ENCODE data around the gene EPHA6. TPM values are rescaled to one million over a fixed set of nuclear protein-coding genes. Genes with fewer than 3 reads are reported as not detected.

Gene EPHA6
- total and polyA plus RNA-seq, 2 experiments from 2014 or later = not detected

DNA sequence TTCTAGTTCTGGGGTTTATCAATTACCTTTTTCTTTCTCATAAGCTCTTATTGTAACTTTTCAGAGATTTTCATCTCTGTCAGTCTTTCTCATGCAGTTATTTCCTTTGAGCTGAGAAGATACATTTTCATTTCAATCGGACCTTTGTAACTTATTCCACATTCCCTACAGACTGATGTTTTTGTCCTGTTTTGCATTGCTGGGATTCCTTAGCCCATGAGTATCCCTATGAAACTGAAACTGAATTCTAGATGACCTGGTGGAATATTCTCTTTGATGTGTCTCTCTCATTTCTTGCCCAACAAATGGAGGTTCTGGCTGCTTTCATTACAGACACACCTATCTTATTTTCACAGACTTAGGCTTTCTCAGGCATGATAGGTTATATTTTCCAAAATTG lies 10.5 kb upstream of the EPHA6 start:
- H2AFZ ChIP-seq = no peak overlapping the region
- TF ChIP-seq EZH2phosphoT487 (IDR thresholded peaks at IDR 0.05; ENCODE audit: insufficient read depth, low read depth) (no peak), EZH2 (IDR thresholded peaks at IDR 0.05; ENCODE audit: insufficient read depth, poor library complexity, severe bottlenecking) (no peak)
- WGBS, 2 experiments (ENCODE audit: low coverage in 1 of 2, low lambda C conversion rate in 2 of 2, missing lambda C conversion rate in 2 of 2) = 24 to 33% methylated on average over 1 of the region's 1 CpG

DNA sequence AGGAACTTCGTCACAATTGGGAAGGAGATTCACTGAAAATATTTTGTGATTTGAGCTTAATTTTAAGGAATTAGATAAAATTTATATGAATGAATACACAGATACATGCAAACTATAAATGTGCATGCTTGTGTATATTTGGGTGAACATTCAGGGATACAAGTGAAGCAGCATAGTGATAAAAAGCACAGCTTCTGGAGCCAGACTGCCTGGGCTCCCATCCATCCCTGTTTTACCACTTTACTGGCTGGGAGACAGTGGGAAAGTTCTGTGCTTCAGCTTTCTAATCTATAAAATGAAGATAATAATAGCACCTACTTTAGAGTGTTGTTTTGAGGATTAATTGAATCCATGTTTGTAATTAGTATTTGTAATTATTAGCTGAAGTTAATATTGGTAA lies 8.1 kb upstream of the EPHA6 start:
- Histone ChIP-seq H3K4me2 (ENCODE audit: unreplicated experiment) (no peak overlapping the region), H4K20me1 (ENCODE audit: insufficient read depth) (no peaks in the 10 kb centered on the region), H3F3A (ENCODE audit: insufficient read depth) (no peaks in the 10 kb centered on the region), H3K9ac (no peak overlapping the region), H3K36me3 (ENCODE audit: low read depth) (no peaks in the 10 kb centered on the region), H3K4me1 (ENCODE audit: insufficient read depth) (no peaks in the 10 kb centered on the region), H3K27ac (no peak overlapping the region), H3K4me3 (no peak overlapping the region), H3K27me3 (replicated peaks; ENCODE audit: insufficient read depth) (0 out of 2 replicates have a peak, but pooled peaks cover 1% of the 10 kb centered on the region), H2AFZ (no peak overlapping the region), H3K9me2 (ENCODE audit: insufficient read depth) (no peaks in the 10 kb centered on the region), H3K79me2 (ENCODE audit: insufficient read depth) (no peaks in the 10 kb centered on the region), H3K9me3 (ENCODE audit: low read depth) (no peaks in the 10 kb centered on the region)
- in situ Hi-C loops (cut with MboI) = no loop called here
- no peak for DNase-seq
- 5 to 19% methylated on average over 1 of the region's 1 CpG for WGBS, 2 experiments (ENCODE audit: low coverage in 1 of 2, low lambda C conversion rate in 2 of 2, missing lambda C conversion rate in 2 of 2)
- TF ChIP-seq EZH2 (IDR thresholded peaks at IDR 0.05; ENCODE audit: insufficient read depth, poor library complexity, severe bottlenecking) (no peak), EZH2phosphoT487 (IDR thresholded peaks at IDR 0.05; ENCODE audit: insufficient read depth, low read depth) (no peak)

More for the DNA sequence above, 10.5 kb upstream of the EPHA6 start:
- Histone ChIP-seq H3K4me2 (ENCODE audit: unreplicated experiment) (no peak overlapping the region), H3K9ac (no peak overlapping the region), H3K36me3 (ENCODE audit: low read depth) (no peaks in the 10 kb centered on the region), H3K9me3 (ENCODE audit: low read depth) (no peaks in the 10 kb centered on the region), H3K9me2 (ENCODE audit: insufficient read depth) (no peaks in the 10 kb centered on the region), H3K27ac (no peak overlapping the region), H4K20me1 (ENCODE audit: insufficient read depth) (no peaks in the 10 kb centered on the region), H3F3A (ENCODE audit: insufficient read depth) (no peaks in the 10 kb centered on the region), H3K4me3 (no peak overlapping the region), H3K79me2 (ENCODE audit: insufficient read depth) (no peaks in the 10 kb centered on the region), H3K27me3 (replicated peaks; ENCODE audit: insufficient read depth) (no peaks in the 10 kb centered on the region), H3K4me1 (ENCODE audit: insufficient read depth) (no peaks in the 10 kb centered on the region)
- DNase-seq = no peak
- in situ Hi-C loops (cut with MboI) = no loop called here

DNA sequence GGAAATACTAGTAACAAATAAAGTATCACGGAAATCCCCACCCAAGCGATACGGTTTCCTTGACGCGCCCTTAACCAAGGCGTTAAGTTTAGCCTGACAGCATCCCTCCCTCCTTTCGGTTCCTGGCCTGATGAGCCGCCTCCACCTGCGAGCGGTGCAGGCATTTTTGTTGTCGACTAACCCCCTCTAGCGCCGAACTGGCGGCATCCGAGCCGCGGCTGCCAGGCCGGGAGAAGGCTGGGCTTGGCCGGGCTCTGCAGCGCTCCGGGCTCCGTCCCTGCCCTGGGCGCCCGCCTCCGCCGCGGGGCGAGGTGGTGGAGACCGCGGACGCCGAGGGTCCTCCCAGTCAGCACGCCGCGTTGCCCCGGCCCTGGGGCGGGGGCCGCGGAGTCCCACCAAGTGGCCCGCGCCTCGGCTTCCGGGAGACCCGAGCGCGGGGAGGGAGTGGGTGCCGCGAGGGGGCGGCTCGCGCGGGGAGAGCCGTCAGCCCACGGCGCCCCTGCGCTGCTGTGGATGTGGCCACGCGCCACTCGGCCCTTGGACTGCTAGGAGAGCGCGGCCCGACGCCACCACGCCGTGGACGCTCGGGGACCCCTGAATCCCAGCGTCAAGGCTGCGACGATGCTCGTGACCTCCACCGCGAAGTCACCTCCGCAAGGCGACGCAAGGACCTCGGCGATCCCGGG lies 1.1 kb upstream of the EPHA6 start:
- peak overlapping the region; percentile 74 for H3K4me3 ChIP-seq
- peak; percentile 81 for DNase-seq
- H3K9ac ChIP-seq = no peak overlapping the region
- no peaks in the 10 kb centered on the region for H3K79me2 ChIP-seq (ENCODE audit: insufficient read depth)
- 2 to 3% methylated on average over 53 to 75 of the region's 79 CpGs for WGBS, 2 experiments (ENCODE audit: low coverage in 1 of 2, low lambda C conversion rate in 2 of 2, missing lambda C conversion rate in 2 of 2)
- TF ChIP-seq EZH2 (IDR thresholded peaks at IDR 0.05; ENCODE audit: insufficient read depth, poor library complexity, severe bottlenecking) (no peak), EZH2phosphoT487 (IDR thresholded peaks at IDR 0.05; ENCODE audit: insufficient read depth, low read depth) (no peak)
- H3K9me3 ChIP-seq (ENCODE audit: low read depth) = no peaks in the 10 kb centered on the region
- no peaks in the 10 kb centered on the region for H3F3A ChIP-seq (ENCODE audit: insufficient read depth)
- H2AFZ ChIP-seq = peak overlapping the region; percentile 85
- no peak overlapping the region for H3K27ac ChIP-seq
- no peaks in the 10 kb centered on the region for H3K4me1 ChIP-seq (ENCODE audit: insufficient read depth)
- H3K4me2 ChIP-seq (ENCODE audit: unreplicated experiment) = peak overlapping the region; percentile 87
- no peaks in the 10 kb centered on the region for H4K20me1 ChIP-seq (ENCODE audit: insufficient read depth)
- in situ Hi-C loops (cut with MboI) = no loop called here
- H3K36me3 ChIP-seq (ENCODE audit: low read depth) = no peaks in the 10 kb centered on the region
- H3K27me3 ChIP-seq (replicated peaks; ENCODE audit: insufficient read depth) = peaks cover 21% of the 10 kb centered on the region
- H3K9me2 ChIP-seq (ENCODE audit: insufficient read depth) = no peaks in the 10 kb centered on the region

DNA sequence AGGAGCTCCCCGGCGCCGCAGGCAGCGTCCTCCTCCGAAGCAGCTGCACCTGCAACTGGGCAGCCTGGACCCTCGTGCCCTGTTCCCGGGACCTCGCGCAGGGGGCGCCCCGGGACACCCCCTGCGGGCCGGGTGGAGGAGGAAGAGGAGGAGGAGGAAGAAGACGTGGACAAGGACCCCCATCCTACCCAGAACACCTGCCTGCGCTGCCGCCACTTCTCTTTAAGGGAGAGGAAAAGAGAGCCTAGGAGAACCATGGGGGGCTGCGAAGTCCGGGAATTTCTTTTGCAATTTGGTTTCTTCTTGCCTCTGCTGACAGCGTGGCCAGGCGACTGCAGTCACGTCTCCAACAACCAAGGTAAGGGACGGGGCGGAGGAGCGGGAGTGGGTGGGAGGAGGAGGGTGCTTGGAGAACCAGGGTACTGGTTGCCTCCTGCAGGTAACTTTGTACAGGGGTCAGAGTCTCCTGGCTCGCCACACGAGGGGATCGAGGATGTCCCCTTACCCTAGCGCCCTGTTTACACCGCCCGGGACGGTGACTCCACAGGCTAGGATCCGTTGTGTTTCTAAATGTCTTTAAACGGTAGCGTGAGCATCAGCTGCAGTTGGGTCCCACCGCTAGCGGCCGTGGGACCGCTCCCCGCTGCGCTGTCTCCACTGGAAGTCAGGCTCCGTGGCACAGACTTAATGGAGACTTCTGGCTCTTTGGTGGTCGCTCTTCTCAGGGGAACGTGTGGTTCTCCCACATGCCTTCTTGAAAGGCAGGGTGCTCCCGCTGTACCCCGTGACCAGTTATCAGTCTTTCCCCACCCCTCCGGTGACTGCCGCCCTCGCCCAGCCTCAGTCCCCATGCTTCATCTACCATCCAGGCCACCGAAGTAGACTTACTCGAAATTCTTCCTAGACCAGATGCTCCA lies 515 bp downstream of the EPHA6 start:
- Histone ChIP-seq H3K9me2 (ENCODE audit: insufficient read depth) (no peaks in the 10 kb centered on the region), H3K27me3 (replicated peaks; ENCODE audit: insufficient read depth) (peaks cover 21% of the 10 kb centered on the region), H3K36me3 (ENCODE audit: low read depth) (no peaks in the 10 kb centered on the region), H2AFZ (no peak overlapping the region), H3K4me2 (ENCODE audit: unreplicated experiment) (no peak overlapping the region), H3K4me3 (peak overlapping the region; percentile 74; the same call in 1 of the 2 replicates), H3K79me2 (ENCODE audit: insufficient read depth) (no peaks in the 10 kb centered on the region), H3K4me1 (ENCODE audit: insufficient read depth) (no peaks in the 10 kb centered on the region), H3K9me3 (ENCODE audit: low read depth) (no peaks in the 10 kb centered on the region), H3K9ac (no peak overlapping the region), H3F3A (ENCODE audit: insufficient read depth) (no peaks in the 10 kb centered on the region), H4K20me1 (ENCODE audit: insufficient read depth) (no peaks in the 10 kb centered on the region), H3K27ac (no peak overlapping the region)
- TF ChIP-seq EZH2 (IDR thresholded peaks at IDR 0.05; ENCODE audit: insufficient read depth, poor library complexity, severe bottlenecking) (peak; percentile 10), EZH2phosphoT487 (IDR thresholded peaks at IDR 0.05; ENCODE audit: insufficient read depth, low read depth) (no peak)
- in situ Hi-C loops (cut with MboI) = no loop called here
- 6% methylated on average over 39 to 49 of the region's 50 CpGs for WGBS, 2 experiments (ENCODE audit: low coverage in 1 of 2, low lambda C conversion rate in 2 of 2, missing lambda C conversion rate in 2 of 2)
- peak; percentile 3 for DNase-seq

All from GM23248 (cell line).